ENCODE measurements around the gene UBR4.
"Not testable (repeated sequence)": the region's sequence is repeated elsewhere in the genome, so short reads cannot be mapped to it uniquely, and the experiment has no call there.

- not testable (repeated sequence) for TF ChIP-seq CTCF, EP300, POLR2A (IDR thresholded peaks at IDR 0.05)
Measured at GRCh38 chr1:19216585-19216984, 6.5 kb upstream of the UBR4 start.

Measured in suprapubic skin (tissue), 3 donors.